ENCODE data around the gene TXNDC16. TPM values are rescaled to one million over a fixed set of nuclear protein-coding genes. Genes with fewer than 3 reads are reported as not detected.
"Not testable (repeated sequence)": the region's sequence is repeated elsewhere in the genome, so short reads cannot be mapped to it uniquely, and the experiment has no call there.

Gene TXNDC16
- total RNA-seq, 1 experiment from 2014 or later = 1.5 TPM

DNA sequence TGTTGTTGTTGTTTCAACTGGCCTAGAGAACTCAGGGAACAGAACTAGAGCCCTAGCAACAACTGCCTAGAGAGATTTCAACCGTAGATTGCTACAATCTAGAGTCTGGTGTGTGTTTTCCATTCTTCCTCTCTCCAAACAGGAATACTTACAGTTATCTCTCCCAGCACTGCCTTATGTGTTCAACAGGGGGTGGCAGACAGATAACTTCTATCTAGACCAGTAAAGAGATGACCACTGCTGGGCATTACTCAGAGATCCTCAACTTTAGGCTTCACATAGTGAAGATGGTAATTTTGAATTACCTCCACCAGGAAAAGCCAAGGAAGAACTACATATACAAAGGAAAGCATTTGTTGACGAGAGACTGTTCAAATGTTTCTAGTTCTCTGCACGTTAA lies 4.8 kb downstream of the TXNDC16 start:
- in situ Hi-C loops (cut with HindIII; ENCODE audit: low pct_unique_long_range_greater_than_20kb, low sequenced_read_pairs) = no loop called here
- DNase-seq (ENCODE audit: low read depth, low spot score) = peak; percentile 6

- in situ Hi-C loops (cut with HindIII; ENCODE audit: low pct_unique_long_range_greater_than_20kb, low sequenced_read_pairs) = no loop called here
- DNase-seq (ENCODE audit: low read depth, low spot score) = no peak
Observed at GRCh38 chr14:52547027-52547426, 5.3 kb downstream of the TXNDC16 start.

GRCh38 chr14:52546318-52546670 lies 6.0 kb downstream of the TXNDC16 start:
- no peak for DNase-seq (ENCODE audit: low read depth, low spot score)
- in situ Hi-C loops (cut with HindIII; ENCODE audit: low pct_unique_long_range_greater_than_20kb, low sequenced_read_pairs) = no loop called here

DNA sequence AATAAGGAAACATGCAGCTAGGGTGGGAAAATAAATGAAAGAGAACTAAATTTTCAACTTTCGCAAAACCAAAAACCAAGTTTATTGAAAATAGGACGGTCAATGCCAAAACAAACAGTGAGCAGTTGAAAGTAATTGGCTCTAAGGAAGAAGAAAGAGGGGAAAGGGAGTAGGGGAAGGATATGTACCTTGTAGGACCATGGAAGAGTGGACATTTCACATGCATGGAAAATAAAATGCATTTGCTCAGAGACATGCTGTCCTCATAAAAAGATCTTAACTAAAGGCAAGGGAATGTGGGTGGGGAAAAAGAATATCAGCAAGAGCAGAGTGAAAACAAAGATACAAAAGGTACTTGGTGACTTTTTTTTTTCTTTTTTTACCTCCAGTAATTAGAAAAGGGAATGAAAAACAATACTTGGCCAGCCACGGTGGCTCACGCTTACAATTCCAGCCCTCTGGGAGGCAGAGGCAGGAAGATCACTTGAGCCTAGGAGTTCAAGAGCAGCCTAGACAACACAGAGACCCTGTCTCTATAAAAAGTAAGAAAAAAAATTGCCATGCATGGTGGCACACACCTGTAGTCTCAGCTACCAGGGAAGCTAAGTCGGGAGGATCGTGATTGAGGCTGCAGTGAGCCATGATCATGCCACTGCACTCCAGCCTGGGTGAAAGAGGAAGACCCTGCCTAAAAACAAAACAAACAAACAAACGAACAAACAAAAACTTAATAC lies 6.6 kb downstream of the TXNDC16 start:
- in situ Hi-C loops (cut with HindIII; ENCODE audit: low pct_unique_long_range_greater_than_20kb, low sequenced_read_pairs) = no loop called here
- no peak for DNase-seq (ENCODE audit: low read depth, low spot score)

- in situ Hi-C loops (cut with HindIII; ENCODE audit: low pct_unique_long_range_greater_than_20kb, low sequenced_read_pairs) = no loop called here
- no peak for DNase-seq (ENCODE audit: low read depth, low spot score)
Observed at GRCh38 chr14:52538623-52539022, 13.7 kb downstream of the TXNDC16 start.

DNA sequence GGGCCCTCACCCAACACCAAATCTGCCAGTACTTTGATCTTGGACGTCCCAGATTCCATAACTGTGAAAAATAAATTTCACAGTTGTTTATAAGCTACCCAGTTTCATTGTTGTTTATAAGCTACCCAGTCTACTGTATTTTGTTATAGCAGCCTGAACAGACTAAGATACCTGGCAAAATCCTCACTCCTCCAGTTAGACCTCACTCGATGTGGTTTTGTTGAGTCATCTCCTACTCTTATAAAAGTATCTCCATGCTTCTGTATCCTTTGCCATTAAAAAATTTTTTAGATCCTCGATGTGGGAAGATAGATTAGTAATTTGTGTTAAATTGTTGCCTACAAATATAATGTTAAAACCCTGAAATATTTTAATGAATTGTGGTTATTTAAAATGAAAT lies 16.0 kb downstream of the TXNDC16 start:
- in situ Hi-C loops (cut with HindIII; ENCODE audit: low pct_unique_long_range_greater_than_20kb, low sequenced_read_pairs) = no loop called here
- DNase-seq (ENCODE audit: low read depth, low spot score) = no peak

DNA sequence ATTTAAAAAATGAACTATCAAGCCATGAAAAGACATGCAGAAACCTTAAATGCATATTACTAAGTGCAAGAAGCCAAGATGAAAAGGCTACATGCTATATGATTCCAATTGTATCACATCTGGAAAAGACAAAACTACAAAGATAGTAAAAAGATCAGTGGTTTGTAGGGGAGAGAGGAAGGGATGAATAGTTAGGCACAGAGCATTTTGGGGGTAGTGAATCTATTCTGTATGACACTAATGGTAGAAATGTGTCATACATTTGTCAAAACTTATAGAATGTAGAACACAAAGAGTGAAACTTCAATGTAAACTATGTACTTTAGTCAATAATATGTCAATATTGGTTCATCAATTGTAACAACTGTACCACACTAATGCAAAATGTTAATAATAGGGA lies 20.8 kb downstream of the TXNDC16 start:
- DNase-seq (ENCODE audit: low read depth, low spot score) = no peak
- in situ Hi-C loops (cut with HindIII; ENCODE audit: low pct_unique_long_range_greater_than_20kb, low sequenced_read_pairs) = no loop called here

- in situ Hi-C loops (cut with HindIII; ENCODE audit: low pct_unique_long_range_greater_than_20kb, low sequenced_read_pairs) = no loop called here
- DNase-seq (ENCODE audit: low read depth, low spot score) = no peak
Observed at GRCh38 chr14:52527052-52527451, 25.3 kb downstream of the TXNDC16 start.

- DNase-seq (ENCODE audit: low read depth, low spot score) = no peak
- in situ Hi-C loops (cut with HindIII; ENCODE audit: low pct_unique_long_range_greater_than_20kb, low sequenced_read_pairs) = no loop called here
Observed at GRCh38 chr14:52522581-52523345, 29.5 kb downstream of the TXNDC16 start.

DNA sequence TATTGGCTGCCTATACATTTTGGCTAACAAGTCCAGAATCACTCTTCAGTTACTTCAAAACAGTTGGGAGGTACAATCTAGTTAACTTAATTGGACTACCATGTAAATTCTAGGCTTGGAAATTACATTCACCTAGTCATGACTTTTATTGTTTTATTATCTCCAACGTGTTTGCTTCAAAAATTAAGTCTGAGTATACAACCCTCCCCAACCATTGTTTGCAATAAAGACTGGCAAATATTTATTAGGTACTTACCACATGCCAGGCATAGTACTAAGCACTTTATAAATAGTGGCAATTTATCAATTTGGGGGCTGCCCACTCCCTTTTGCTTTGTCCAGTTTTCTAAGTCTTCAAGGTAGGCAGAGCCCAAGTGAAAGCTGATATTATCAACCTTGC lies 30.3 kb downstream of the TXNDC16 start:
- no peak for DNase-seq (ENCODE audit: low read depth, low spot score)
- in situ Hi-C loops (cut with HindIII; ENCODE audit: low pct_unique_long_range_greater_than_20kb, low sequenced_read_pairs) = no loop called here

GRCh38 chr14:52514046-52514811 lies 38.1 kb downstream of the TXNDC16 start:
- no peak for DNase-seq (ENCODE audit: low read depth, low spot score)
- in situ Hi-C loops (cut with HindIII; ENCODE audit: low pct_unique_long_range_greater_than_20kb, low sequenced_read_pairs) = no loop called here

- in situ Hi-C loops (cut with HindIII; ENCODE audit: low pct_unique_long_range_greater_than_20kb, low sequenced_read_pairs) = no loop called here
- no peak for DNase-seq (ENCODE audit: low read depth, low spot score)
Observed at GRCh38 chr14:52513249-52513648, 39.1 kb downstream of the TXNDC16 start.

GRCh38 chr14:52494444-52494843 lies 57.9 kb downstream of the TXNDC16 start:
- in situ Hi-C loops (cut with HindIII; ENCODE audit: low pct_unique_long_range_greater_than_20kb, low sequenced_read_pairs) = no loop called here

DNA sequence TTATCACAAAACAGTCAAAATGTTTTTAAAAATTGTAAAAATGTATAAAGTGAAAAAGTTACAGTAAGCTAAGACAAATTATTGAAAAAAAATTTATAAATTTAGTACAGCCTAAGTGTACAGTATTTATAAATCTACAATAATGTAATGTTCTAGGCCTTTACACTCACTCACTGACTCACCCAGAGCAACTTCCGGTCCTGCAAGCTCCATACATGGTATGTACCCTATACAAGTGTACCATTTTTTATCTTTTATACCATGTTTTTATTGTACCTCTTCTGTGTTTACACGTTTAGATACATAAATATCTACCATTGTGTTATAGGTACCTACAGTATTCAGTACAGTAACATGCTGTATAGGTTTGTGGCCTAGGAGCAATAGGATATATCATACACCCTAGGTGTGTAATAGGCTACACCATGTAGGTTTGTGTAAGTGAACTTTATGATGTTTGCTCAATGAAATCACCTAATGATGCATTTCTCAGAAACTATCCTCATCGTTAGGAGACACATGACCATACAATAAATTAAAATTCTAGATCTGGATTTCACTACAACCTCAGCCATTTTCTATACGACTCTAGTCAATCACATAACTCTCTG lies 66.8 kb downstream of the TXNDC16 start:
- DNase-seq (ENCODE audit: low read depth, low spot score) = no peak
- in situ Hi-C loops (cut with HindIII; ENCODE audit: low pct_unique_long_range_greater_than_20kb, low sequenced_read_pairs) = no loop called here

More at GRCh38 chr14:52494444-52494843, 57.9 kb downstream of the TXNDC16 start:
- no peak for DNase-seq (ENCODE audit: low read depth, low spot score)

DNA sequence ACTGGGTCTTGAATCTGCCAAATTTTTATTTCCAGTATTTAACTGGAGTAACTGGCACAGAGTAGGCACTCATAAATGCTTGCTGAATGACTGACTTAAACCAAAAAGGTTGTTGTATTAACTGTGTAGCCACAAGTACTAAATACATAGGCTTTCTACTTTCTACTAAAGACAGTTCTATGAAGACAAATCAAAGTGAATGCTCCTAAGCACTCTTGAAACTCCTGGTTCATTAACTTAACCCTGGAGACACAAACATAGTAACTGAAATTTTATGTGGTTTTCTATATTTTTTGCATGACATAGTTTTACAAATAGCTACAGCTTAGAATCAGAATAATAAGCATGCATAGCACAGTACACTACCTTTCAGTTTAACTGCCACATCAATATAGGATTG lies 70.4 kb downstream of the TXNDC16 start:
- DNase-seq (ENCODE audit: low read depth, low spot score) = no peak
- in situ Hi-C loops (cut with HindIII; ENCODE audit: low pct_unique_long_range_greater_than_20kb, low sequenced_read_pairs) = no loop called here

DNA sequence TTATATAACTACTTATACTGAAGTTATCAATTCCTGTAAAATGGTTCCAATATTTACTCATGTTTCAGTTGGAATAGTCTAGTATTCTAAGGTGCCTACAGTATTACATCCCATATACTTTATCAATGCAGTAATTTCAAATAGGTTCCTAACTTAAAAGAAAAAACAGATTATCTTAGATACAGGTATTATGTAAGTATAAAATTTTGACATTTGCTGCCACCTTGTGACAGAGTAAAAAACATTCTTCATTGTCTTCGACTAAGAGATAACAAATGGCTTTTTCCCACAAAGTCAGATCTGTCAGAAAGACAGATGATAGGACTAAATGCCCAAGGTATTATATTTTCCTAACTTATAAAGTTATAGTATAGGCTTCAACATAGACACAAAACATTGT lies 78.7 kb downstream of the TXNDC16 start:
- in situ Hi-C loops (cut with HindIII; ENCODE audit: low pct_unique_long_range_greater_than_20kb, low sequenced_read_pairs) = no loop called here
- DNase-seq (ENCODE audit: low read depth, low spot score) = peak; percentile 45

DNA sequence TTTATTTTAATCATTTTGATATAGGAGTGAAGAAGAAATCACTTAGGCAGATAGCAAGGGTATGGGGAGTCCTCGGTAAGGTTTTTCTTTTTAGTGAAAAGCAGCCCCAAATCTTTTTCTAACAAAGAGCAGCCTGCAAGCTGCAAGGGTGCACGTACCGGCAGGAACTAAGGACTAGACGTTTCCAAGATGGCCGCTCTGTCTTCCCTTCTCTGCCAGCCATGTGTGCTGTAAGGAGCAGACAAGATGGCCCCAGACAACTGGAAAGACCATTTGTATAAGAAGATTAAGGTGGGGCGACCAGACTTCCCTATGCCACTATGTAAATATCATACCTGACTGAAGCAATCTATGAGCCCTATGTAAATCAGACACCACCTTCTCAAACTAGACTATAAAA lies 79.6 kb downstream of the TXNDC16 start:
- no peak for DNase-seq (ENCODE audit: low read depth, low spot score)
- in situ Hi-C loops (cut with HindIII; ENCODE audit: low pct_unique_long_range_greater_than_20kb, low sequenced_read_pairs) = no loop called here

GRCh38 chr14:52472251-52472650 lies 80.1 kb downstream of the TXNDC16 start:
- in situ Hi-C loops (cut with HindIII; ENCODE audit: low pct_unique_long_range_greater_than_20kb, low sequenced_read_pairs); DNase-seq (ENCODE audit: low read depth, low spot score): not testable (repeated sequence)

All from SK-MEL-5 (cell line).